Spleen (tissue), 7 donors: Measurements from ENCODE around the gene LMF2.

Experiments used
- POLR2AphosphoS5 ChIP-seq, 3 donors: sonication (generic); formaldehyde crosslinking; IDR thresholded peaks; one replicate each; pipeline ENCODE4 v1.5.1; 2017; ENCODE audit warnings: antibody characterized with exemption in 3 of 3
- TF ChIP-seq, protein P1 (sequence below), 11 experiments: fragments of 200-600 bp in 7 of 11; fragments of 450-650 bp in 4 of 11; sonication (generic) in 4 of 11; IDR thresholded peaks in 8 of 11; conservative IDR thresholded peaks in 3 of 11; 1 replicate in 7 of 11; 2 replicates in 4 of 11; pipeline versions ENCODE4 v1.4.0 to v1.8.0; 2016 to 2021; ENCODE audit warnings: antibody characterized with exemption in 11 of 11, inconsistent platforms in 4 of 11, mild to moderate bottlenecking in 1 of 11
- donor health status: DM: no; HTN: no; CAD: no; lungs with moderate emphysema.
- donor health status: DM: no; HTN: no; CAD: no.
- donor health status: DM: no; HTN: no; CAD: no.

DNA sequence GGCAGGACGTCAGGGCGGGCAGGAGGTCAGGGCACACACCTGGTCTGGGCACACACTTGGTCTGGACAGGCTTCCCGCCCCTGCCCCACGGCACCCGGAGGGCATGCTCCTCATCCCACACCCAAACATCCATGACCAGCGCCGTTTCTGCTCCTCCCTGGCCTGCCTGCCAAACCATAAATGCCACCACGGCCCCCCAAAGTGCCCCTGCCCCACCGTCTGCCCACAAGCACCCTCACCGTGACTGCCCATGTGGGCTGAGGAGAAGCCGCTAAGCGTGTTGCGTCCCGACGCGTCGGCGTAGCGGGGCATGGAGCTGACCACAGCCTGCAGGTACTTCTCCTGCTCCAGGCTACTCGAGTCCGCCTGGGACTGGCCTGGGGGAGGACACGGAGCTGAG lies 48.5 kb downstream of the LMF2 start:
- TF ChIP-seq, protein P1, sequence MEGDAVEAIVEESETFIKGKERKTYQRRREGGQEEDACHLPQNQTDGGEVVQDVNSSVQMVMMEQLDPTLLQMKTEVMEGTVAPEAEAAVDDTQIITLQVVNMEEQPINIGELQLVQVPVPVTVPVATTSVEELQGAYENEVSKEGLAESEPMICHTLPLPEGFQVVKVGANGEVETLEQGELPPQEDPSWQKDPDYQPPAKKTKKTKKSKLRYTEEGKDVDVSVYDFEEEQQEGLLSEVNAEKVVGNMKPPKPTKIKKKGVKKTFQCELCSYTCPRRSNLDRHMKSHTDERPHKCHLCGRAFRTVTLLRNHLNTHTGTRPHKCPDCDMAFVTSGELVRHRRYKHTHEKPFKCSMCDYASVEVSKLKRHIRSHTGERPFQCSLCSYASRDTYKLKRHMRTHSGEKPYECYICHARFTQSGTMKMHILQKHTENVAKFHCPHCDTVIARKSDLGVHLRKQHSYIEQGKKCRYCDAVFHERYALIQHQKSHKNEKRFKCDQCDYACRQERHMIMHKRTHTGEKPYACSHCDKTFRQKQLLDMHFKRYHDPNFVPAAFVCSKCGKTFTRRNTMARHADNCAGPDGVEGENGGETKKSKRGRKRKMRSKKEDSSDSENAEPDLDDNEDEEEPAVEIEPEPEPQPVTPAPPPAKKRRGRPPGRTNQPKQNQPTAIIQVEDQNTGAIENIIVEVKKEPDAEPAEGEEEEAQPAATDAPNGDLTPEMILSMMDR (IDR thresholded peaks at IDR 0.05 in 8 of 11, conservative IDR thresholded peaks at IDR 0.05 in 3 of 11) = no peak
- TF ChIP-seq POLR2AphosphoS5 (IDR thresholded peaks at IDR 0.05) = peak in 2 of 3 donors; percentile 7 to 43
